Measurements from ENCODE around the gene CDH4. TPM values are rescaled to one million over a fixed set of nuclear protein-coding genes. Genes with fewer than 3 reads are reported as not detected.

The CDH4 gene
- total RNA-seq, 1 donor from 2014 or later, result 0.23 TPM

DNA sequence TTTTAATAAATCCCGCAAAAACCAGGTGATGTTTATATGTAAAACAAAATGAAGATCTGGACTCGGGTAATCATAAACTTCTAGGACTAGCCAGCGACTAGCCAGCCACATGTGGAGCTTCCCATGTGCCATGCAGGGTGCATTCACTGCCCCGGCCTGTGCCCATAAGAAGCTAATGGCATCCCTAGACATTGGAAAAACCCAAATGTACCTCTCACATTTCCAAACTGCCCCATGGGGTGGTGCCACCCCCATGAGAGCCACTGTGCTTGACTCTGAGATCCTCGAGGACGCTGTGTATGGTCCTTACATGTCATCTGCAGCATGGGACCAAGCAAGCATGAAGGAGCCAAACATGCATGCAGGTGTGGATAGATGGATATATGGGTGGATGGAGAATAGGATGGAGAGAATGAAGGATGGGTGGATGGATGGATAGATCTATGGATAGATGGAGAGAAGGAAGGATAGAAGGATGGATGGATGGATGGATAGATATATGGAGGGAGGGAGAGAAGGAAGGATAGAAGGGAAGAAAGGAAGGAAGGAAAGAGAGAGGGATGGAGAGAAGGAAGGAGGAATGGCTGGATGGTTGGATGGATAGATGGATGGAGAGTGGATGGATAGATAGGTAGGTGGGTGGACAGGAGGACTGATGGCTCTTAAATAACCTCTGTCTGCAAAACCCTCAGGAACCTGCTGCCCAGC is 203.6 kb downstream of the CDH4 start:
- H3K4me1 Mint-ChIP-seq (ENCODE audit: unreplicated experiment), result no peaks in the 10 kb centered on the region

DNA sequence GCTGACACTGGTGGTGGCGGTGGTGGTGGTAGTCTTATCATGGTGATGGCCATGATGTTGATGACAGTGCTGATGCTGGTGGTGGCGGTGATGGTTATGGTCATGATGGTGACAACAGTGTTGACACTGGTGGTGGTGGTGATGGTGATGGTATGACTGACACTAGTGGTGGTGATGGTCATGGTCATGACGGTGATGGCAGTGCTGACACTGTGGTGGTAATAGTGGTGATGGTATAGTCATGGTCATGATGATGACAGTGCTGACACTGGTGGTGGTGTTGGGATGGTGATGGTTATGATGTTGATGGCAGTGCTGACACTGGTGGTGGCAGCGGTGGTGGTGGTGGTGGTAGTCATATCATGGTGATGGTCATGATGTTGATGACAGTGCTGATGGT is 205.7 kb downstream of the CDH4 start:
- TF ChIP-seq, protein P1, sequence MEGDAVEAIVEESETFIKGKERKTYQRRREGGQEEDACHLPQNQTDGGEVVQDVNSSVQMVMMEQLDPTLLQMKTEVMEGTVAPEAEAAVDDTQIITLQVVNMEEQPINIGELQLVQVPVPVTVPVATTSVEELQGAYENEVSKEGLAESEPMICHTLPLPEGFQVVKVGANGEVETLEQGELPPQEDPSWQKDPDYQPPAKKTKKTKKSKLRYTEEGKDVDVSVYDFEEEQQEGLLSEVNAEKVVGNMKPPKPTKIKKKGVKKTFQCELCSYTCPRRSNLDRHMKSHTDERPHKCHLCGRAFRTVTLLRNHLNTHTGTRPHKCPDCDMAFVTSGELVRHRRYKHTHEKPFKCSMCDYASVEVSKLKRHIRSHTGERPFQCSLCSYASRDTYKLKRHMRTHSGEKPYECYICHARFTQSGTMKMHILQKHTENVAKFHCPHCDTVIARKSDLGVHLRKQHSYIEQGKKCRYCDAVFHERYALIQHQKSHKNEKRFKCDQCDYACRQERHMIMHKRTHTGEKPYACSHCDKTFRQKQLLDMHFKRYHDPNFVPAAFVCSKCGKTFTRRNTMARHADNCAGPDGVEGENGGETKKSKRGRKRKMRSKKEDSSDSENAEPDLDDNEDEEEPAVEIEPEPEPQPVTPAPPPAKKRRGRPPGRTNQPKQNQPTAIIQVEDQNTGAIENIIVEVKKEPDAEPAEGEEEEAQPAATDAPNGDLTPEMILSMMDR (IDR thresholded peaks at IDR 0.05; ENCODE audit: unreplicated experiment), result no peak
- H3K4me1 Mint-ChIP-seq (ENCODE audit: unreplicated experiment), result no peaks in the 10 kb centered on the region

More for the DNA sequence above, 203.6 kb downstream of the CDH4 start:
- Mint-ChIP-seq H3K4me3 (ENCODE audit: unreplicated experiment) (no peak overlapping the region), H3K27me3 (ENCODE audit: unreplicated experiment) (peaks cover 1% of the 10 kb centered on the region), H3K9me3 (ENCODE audit: unreplicated experiment) (no peaks in the 10 kb centered on the region), H3K27ac (ENCODE audit: unreplicated experiment) (no peak overlapping the region), H3K36me3 (ENCODE audit: low read depth, unreplicated experiment) (no peaks in the 10 kb centered on the region)
- DNase-seq (ENCODE audit: low spot score), result no peak
- TF ChIP-seq, protein P1 (IDR thresholded peaks at IDR 0.05; ENCODE audit: unreplicated experiment), result no peak

DNA sequence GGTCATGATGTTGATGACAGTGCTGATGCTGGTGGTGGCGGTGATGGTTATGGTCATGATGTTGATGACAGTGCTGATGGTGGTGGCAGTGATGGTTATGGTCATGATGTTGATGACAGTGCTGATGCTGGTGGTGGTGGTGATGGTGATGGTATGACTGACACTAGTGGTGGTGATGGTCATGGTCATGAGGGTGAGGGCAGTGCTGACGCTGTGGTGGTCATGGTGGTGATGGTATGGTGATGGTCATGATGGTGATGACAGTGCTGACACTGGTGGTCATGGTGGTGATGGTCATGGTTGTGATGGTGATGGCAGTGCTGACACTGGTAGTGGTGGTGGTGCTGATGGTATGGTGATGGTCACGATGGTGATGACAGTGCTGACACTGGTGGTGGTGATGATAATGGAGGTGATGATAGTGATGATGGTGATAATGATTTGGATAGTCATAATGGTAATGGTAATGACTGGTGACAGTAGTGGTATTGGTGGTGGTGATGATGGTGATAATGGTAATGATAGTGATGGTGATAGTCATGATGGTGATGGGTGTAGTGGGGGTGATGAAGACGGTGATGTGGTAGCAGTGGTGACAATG is 206.2 kb downstream of the CDH4 start:
- H3K4me1 Mint-ChIP-seq (ENCODE audit: unreplicated experiment), result no peaks in the 10 kb centered on the region
- peaks cover 1% of the 10 kb centered on the region for H3K27me3 Mint-ChIP-seq (ENCODE audit: unreplicated experiment)

More for the DNA sequence above, 205.7 kb downstream of the CDH4 start:
- Mint-ChIP-seq H3K36me3 (ENCODE audit: low read depth, unreplicated experiment) (no peaks in the 10 kb centered on the region), H3K9me3 (ENCODE audit: unreplicated experiment) (peaks cover 4% of the 10 kb centered on the region), H3K4me3 (ENCODE audit: unreplicated experiment) (no peak overlapping the region), H3K27ac (ENCODE audit: unreplicated experiment) (no peak overlapping the region), H3K27me3 (ENCODE audit: unreplicated experiment) (peaks cover 1% of the 10 kb centered on the region)
- DNase-seq (ENCODE audit: low spot score), result no peak

DNA sequence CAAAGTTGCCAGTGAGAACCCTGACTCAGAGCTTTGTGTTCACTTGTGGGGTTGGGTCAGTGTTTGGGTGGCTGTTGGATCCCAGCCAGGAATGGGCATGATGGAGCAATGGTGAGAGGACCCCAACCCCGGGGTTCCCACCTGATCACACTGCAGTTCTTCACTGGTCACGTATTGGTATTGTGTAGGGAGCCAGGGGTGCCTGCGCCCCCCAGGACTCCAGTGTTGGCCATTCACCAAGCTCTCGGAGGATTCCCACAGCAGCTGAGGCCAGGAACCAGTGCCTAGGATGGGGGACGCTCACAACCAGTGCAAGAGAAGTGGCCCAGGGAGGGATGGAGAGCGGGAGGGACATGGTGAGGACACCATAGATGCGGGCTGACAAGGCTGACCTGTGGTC is 207.2 kb downstream of the CDH4 start:
- Mint-ChIP-seq H3K27ac (ENCODE audit: unreplicated experiment) (no peak overlapping the region), H3K9me3 (ENCODE audit: unreplicated experiment) (peaks cover 9% of the 10 kb centered on the region), H3K27me3 (ENCODE audit: unreplicated experiment) (peaks cover 1% of the 10 kb centered on the region), H3K4me3 (ENCODE audit: unreplicated experiment) (no peak overlapping the region), H3K4me1 (ENCODE audit: unreplicated experiment) (no peaks in the 10 kb centered on the region), H3K36me3 (ENCODE audit: low read depth, unreplicated experiment) (no peaks in the 10 kb centered on the region)
- no peak for DNase-seq (ENCODE audit: low spot score)
- TF ChIP-seq, protein P1 (IDR thresholded peaks at IDR 0.05; ENCODE audit: unreplicated experiment), result no peak

More for the DNA sequence above, 206.2 kb downstream of the CDH4 start:
- TF ChIP-seq, protein P1 (IDR thresholded peaks at IDR 0.05; ENCODE audit: unreplicated experiment), result no peak
- no peak for DNase-seq (ENCODE audit: low spot score)
- Mint-ChIP-seq H3K4me3 (ENCODE audit: unreplicated experiment) (no peak overlapping the region), H3K36me3 (ENCODE audit: low read depth, unreplicated experiment) (no peaks in the 10 kb centered on the region), H3K27ac (ENCODE audit: unreplicated experiment) (no peak overlapping the region), H3K9me3 (ENCODE audit: unreplicated experiment) (peaks cover 9% of the 10 kb centered on the region)

DNA sequence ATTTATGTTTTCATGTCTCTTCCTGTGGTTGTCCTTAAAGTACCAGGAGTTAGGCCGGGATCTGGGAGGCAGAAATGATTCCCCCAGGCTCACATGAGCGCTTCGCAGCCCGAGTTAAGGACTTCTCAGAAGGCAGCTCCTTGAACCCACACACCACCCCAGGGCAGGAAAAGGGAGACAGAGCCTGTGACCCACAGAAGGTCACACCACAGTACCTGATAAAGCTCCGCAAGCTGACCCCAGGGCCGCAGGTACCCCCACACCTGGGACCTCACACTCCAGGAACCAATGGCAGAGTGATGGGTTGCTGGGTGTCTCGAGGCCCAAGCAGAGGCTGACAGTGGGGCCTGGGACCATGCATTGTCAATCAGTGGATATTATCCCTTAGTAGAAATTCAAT is 207.6 kb downstream of the CDH4 start:
- H3K36me3 Mint-ChIP-seq (ENCODE audit: low read depth, unreplicated experiment), result no peaks in the 10 kb centered on the region
- no peak overlapping the region for H3K27ac Mint-ChIP-seq (ENCODE audit: unreplicated experiment)
- H3K27me3 Mint-ChIP-seq (ENCODE audit: unreplicated experiment), result peaks cover 1% of the 10 kb centered on the region
- H3K9me3 Mint-ChIP-seq (ENCODE audit: unreplicated experiment), result peaks cover 9% of the 10 kb centered on the region
- H3K4me1 Mint-ChIP-seq (ENCODE audit: unreplicated experiment), result no peaks in the 10 kb centered on the region
- no peak for DNase-seq (ENCODE audit: low spot score)
- TF ChIP-seq, protein P1 (IDR thresholded peaks at IDR 0.05; ENCODE audit: unreplicated experiment), result no peak
- no peak overlapping the region for H3K4me3 Mint-ChIP-seq (ENCODE audit: unreplicated experiment)

Measured in endothelial cell (in vitro differentiated cells).